Stimulated activated CD8-positive, alpha-beta memory T cell treated with anti-CD3 and anti-CD28 coated beads, Interleukin-4, amount 100 ng/mL, for 4 hours (primary cell): ENCODE data around the gene MYO9A.
"Not testable (repeated sequence)": the region's sequence is repeated elsewhere in the genome, so short reads cannot be mapped to it uniquely, and the experiment has no call there.

Experiments
- DNase-seq, 2 donors: peaks; one replicate each; pipeline ENCODE4 v3.0.0-alpha.2; 2020; ENCODE audit warnings: low read depth in 2 of 2, low spot score in 1 of 2

Gene MYO9A

GRCh38 chr15:72136170-72137051, 18.5 kb upstream of the MYO9A start:
- DNase-seq, result no peak

- no peak for DNase-seq
Measured at GRCh38 chr15:72135719-72136118, 17.8 kb upstream of the MYO9A start.

- no peak for DNase-seq
Measured at GRCh38 chr15:72133211-72133610, 15.3 kb upstream of the MYO9A start.

- DNase-seq, result no peak
Measured at GRCh38 chr15:72131922-72132321, 14.0 kb upstream of the MYO9A start.

- DNase-seq, result no peak
Measured at GRCh38 chr15:72130272-72130671, 12.3 kb upstream of the MYO9A start.

- DNase-seq, result no peak
Measured at GRCh38 chr15:72128359-72128758, 10.4 kb upstream of the MYO9A start.

GRCh38 chr15:72127724-72128322, 9.9 kb upstream of the MYO9A start:
- no peak for DNase-seq

- no peak for DNase-seq
Measured at GRCh38 chr15:72124218-72124617, 6.3 kb upstream of the MYO9A start.

GRCh38 chr15:72117486-72118016, 399 bp downstream of the MYO9A start:
- DNase-seq, result peak in 1 of 2 donors; percentile 41

GRCh38 chr15:72116731-72117485, 1.0 kb downstream of the MYO9A start:
- no peak for DNase-seq

- no peak for DNase-seq
Measured at GRCh38 chr15:72113347-72114031, 4.5 kb downstream of the MYO9A start.

GRCh38 chr15:72112805-72113204, 5.1 kb downstream of the MYO9A start:
- DNase-seq, result no peak

- DNase-seq, result no peak
Measured at GRCh38 chr15:72112116-72112515, 5.8 kb downstream of the MYO9A start.

- no peak for DNase-seq
Measured at GRCh38 chr15:72110355-72110754, 7.6 kb downstream of the MYO9A start.

GRCh38 chr15:72106068-72106467, 11.9 kb downstream of the MYO9A start:
- no peak for DNase-seq

- DNase-seq, result no peak
Measured at GRCh38 chr15:72105111-72105510, 12.8 kb downstream of the MYO9A start.

GRCh38 chr15:72100551-72100950, 17.4 kb downstream of the MYO9A start:
- not testable (repeated sequence) for DNase-seq

GRCh38 chr15:72099155-72099554, 18.8 kb downstream of the MYO9A start:
- DNase-seq, result no peak

GRCh38 chr15:72098040-72098439, 19.9 kb downstream of the MYO9A start:
- DNase-seq, result no peak

GRCh38 chr15:72096796-72097195, 21.2 kb downstream of the MYO9A start:
- no peak for DNase-seq

- DNase-seq, result no peak
Measured at GRCh38 chr15:72092691-72093090, 25.3 kb downstream of the MYO9A start.
